AML-193 (cell line): Measurements from ENCODE around the gene NRM.
"Not testable (repeated sequence)": the region's sequence is repeated elsewhere in the genome, so short reads cannot be mapped to it uniquely, and the experiment has no call there.

Experiments used
- DNase-seq, 2 experiments: peaks; one replicate each; lab custom pipeline; 2025; lab: John Stamatoyannopoulos, UW

The NRM gene

GRCh38 chr6:30666300-30666699 is 24.5 kb downstream of the NRM start:
- DNase-seq, result not testable (repeated sequence)

- DNase-seq, result no peak
These were observed 25.6 kb downstream of the NRM start for GRCh38 chr6:30664994-30665767.

- DNase-seq, result not testable (repeated sequence)
These were observed 32.9 kb downstream of the NRM start for GRCh38 chr6:30657922-30658321.

- DNase-seq, result no peak
These were observed 33.3 kb downstream of the NRM start for GRCh38 chr6:30657454-30657853.

GRCh38 chr6:30656513-30656912 is 34.3 kb downstream of the NRM start:
- DNase-seq, result no peak

GRCh38 chr6:30655743-30656094 is 35.1 kb downstream of the NRM start:
- DNase-seq, result no peak

GRCh38 chr6:30654798-30655742 is 35.7 kb downstream of the NRM start:
- no peak for DNase-seq

- no peak for DNase-seq
These were observed 39.6 kb downstream of the NRM start for GRCh38 chr6:30651143-30651542.

GRCh38 chr6:30647242-30648116 is 43.3 kb downstream of the NRM start:
- peak; percentile 77 to 78 for DNase-seq

GRCh38 chr6:30646450-30647241 is 44.1 kb downstream of the NRM start, which contains the start of gene C6orf136:
TSS of gene C6orf136 (plus strand) at chr6:30647133. CDS start at chr6:30647232, 99 bp downstream.
- peak; percentile 93 to 97 for DNase-seq

GRCh38 chr6:30645989-30646388 is 44.8 kb downstream of the NRM start:
- no peak for DNase-seq

GRCh38 chr6:30644769-30645168 is 46.0 kb downstream of the NRM start:
- DNase-seq, result no peak

GRCh38 chr6:30643656-30644055 is 47.1 kb downstream of the NRM start:
- peak in 1 of 2 experiments; percentile 7 for DNase-seq

GRCh38 chr6:30641048-30641447 is 49.7 kb downstream of the NRM start:
- no peak for DNase-seq

- peak; percentile 12 to 56 for DNase-seq
These were observed 50.3 kb downstream of the NRM start for GRCh38 chr6:30640481-30640880.
